Measurements from ENCODE around the gene MASP1.
"Not testable (repeated sequence)": the region's sequence is repeated elsewhere in the genome, so short reads cannot be mapped to it uniquely, and the experiment has no call there.

The MASP1 gene

GRCh38 chr3:187215460-187215859 is 76.1 kb downstream of the MASP1 start:
- no peak for DNase-seq

GRCh38 chr3:187213616-187214015 is 77.9 kb downstream of the MASP1 start:
- DNase-seq, result no peak

- DNase-seq, result no peak
Observed at GRCh38 chr3:187212705-187213104, 78.8 kb downstream of the MASP1 start.

- DNase-seq, result no peak
Observed at GRCh38 chr3:187212196-187212545, 79.4 kb downstream of the MASP1 start.

GRCh38 chr3:187211532-187212195 is 79.9 kb downstream of the MASP1 start:
- DNase-seq, result no peak

- DNase-seq, result no peak
Observed at GRCh38 chr3:187210545-187211327, 80.8 kb downstream of the MASP1 start.

GRCh38 chr3:187210091-187210490 is 81.4 kb downstream of the MASP1 start:
- no peak for DNase-seq

GRCh38 chr3:187209491-187209890 is 82.0 kb downstream of the MASP1 start:
- no peak for DNase-seq

- DNase-seq, result no peak
Observed at GRCh38 chr3:187208159-187208558, 83.4 kb downstream of the MASP1 start.

GRCh38 chr3:187207624-187208023 is 83.9 kb downstream of the MASP1 start:
- DNase-seq, result no peak

- DNase-seq, result no peak
Observed at GRCh38 chr3:187207062-187207461, 84.5 kb downstream of the MASP1 start.

GRCh38 chr3:187205683-187206082 is 85.9 kb downstream of the MASP1 start:
- no peak for DNase-seq

- DNase-seq, result not testable (repeated sequence)
Observed at GRCh38 chr3:187199463-187200050, 92.0 kb downstream of the MASP1 start.

GRCh38 chr3:187198490-187198889 is 93.0 kb downstream of the MASP1 start:
- DNase-seq, result no peak

GRCh38 chr3:187197335-187197649 is 94.2 kb downstream of the MASP1 start, which contains the start of gene RTP1:
Gene RTP1 (plus strand): TSS chr3:187197486. CDS start chr3:187197516, 30 bp downstream.
- DNase-seq, result no peak

- no peak for DNase-seq
Observed at GRCh38 chr3:187196573-187197334, 94.8 kb downstream of the MASP1 start.

- DNase-seq, result no peak
Observed at GRCh38 chr3:187193181-187193580, 98.4 kb downstream of the MASP1 start.

GRCh38 chr3:187191271-187191670 is 100.3 kb downstream of the MASP1 start:
- no peak for DNase-seq

- DNase-seq, result no peak
Observed at GRCh38 chr3:187188931-187189330, 102.6 kb downstream of the MASP1 start.

- DNase-seq, result no peak
Observed at GRCh38 chr3:187186801-187187421, 104.6 kb downstream of the MASP1 start.

GRCh38 chr3:187186375-187186774 is 105.2 kb downstream of the MASP1 start:
- no peak for DNase-seq

GRCh38 chr3:187185759-187186158 is 105.8 kb downstream of the MASP1 start:
- DNase-seq, result no peak

Data from CD4-positive, alpha-beta T cell treated with Interleukin-12 subunit alpha and Interleukin-12 subunit beta, for 1 hour (primary cell).